ENCODE data around the gene MYF6.

MYF6 gene

GRCh38 chr12:80707830-80708258 is 410 bp downstream of the MYF6 start:
- DNase-seq (ENCODE audit: low spot score): no peak

- peak; percentile 14 for DNase-seq (ENCODE audit: low spot score)
These were observed 983 bp downstream of the MYF6 start for GRCh38 chr12:80708259-80708974.

- DNase-seq (ENCODE audit: low spot score): no peak
These were observed 1.5 kb downstream of the MYF6 start for GRCh38 chr12:80708975-80709328.

GRCh38 chr12:80709811-80710726 is 2.6 kb downstream of the MYF6 start:
- no peak for DNase-seq (ENCODE audit: low spot score)

- DNase-seq (ENCODE audit: low spot score): no peak
These were observed 3.5 kb downstream of the MYF6 start for GRCh38 chr12:80710727-80711449.

- DNase-seq (ENCODE audit: low spot score): no peak
These were observed 4.4 kb downstream of the MYF6 start for GRCh38 chr12:80711866-80712265.

GRCh38 chr12:80712866-80713265 is 5.4 kb downstream of the MYF6 start:
- no peak for DNase-seq (ENCODE audit: low spot score)

GRCh38 chr12:80713419-80713818 is 6.0 kb downstream of the MYF6 start:
- DNase-seq (ENCODE audit: low spot score): no peak

GRCh38 chr12:80714055-80714454 is 6.6 kb downstream of the MYF6 start:
- DNase-seq (ENCODE audit: low spot score): no peak

GRCh38 chr12:80714846-80715245 is 7.4 kb downstream of the MYF6 start:
- DNase-seq (ENCODE audit: low spot score): no peak

- DNase-seq (ENCODE audit: low spot score): no peak
These were observed 8.3 kb downstream of the MYF6 start for GRCh38 chr12:80715713-80716249.

GRCh38 chr12:80716696-80717469 is 9.4 kb downstream of the MYF6 start, which contains the start of gene MYF5:
Gene MYF5, plus strand, starts transcription at chr12:80716912. Its CDS starts 152 bp downstream, at chr12:80717064.
- DNase-seq (ENCODE audit: low spot score): no peak

GRCh38 chr12:80717856-80718255 is 10.4 kb downstream of the MYF6 start:
- no peak for DNase-seq (ENCODE audit: low spot score)

- DNase-seq (ENCODE audit: low spot score): no peak
These were observed 13.1 kb downstream of the MYF6 start for GRCh38 chr12:80720516-80720915.

- DNase-seq (ENCODE audit: low spot score): no peak
These were observed 13.9 kb downstream of the MYF6 start for GRCh38 chr12:80721326-80721725.

GRCh38 chr12:80745851-80746505 is 38.5 kb downstream of the MYF6 start:
- no peak for DNase-seq (ENCODE audit: low spot score)

- no peak for DNase-seq (ENCODE audit: low spot score)
These were observed 40.4 kb downstream of the MYF6 start for GRCh38 chr12:80747800-80748199.

GRCh38 chr12:80749456-80749855 is 42.0 kb downstream of the MYF6 start:
- DNase-seq (ENCODE audit: low spot score): no peak

GRCh38 chr12:80752464-80752863 is 45.0 kb downstream of the MYF6 start:
- no peak for DNase-seq (ENCODE audit: low spot score)

- DNase-seq (ENCODE audit: low spot score): no peak
These were observed 46.8 kb downstream of the MYF6 start for GRCh38 chr12:80754274-80754673.

GRCh38 chr12:80756875-80757274 is 49.4 kb downstream of the MYF6 start:
- no peak for DNase-seq (ENCODE audit: low spot score)
